GM23338 (cell line): ENCODE results near the gene ECHDC3.

ENCODE experiments used
- CREB1 ChIP-seq: fragments of 250-450 bp; sonication (Bioruptor Pico); IDR thresholded peaks from 2 replicates; pipeline ENCODE4 v1.5.0; 2020; ENCODE audit warnings: low read depth, mild to moderate bottlenecking, moderate library complexity
- EZH2 ChIP-seq: fragments of 200-600 bp; sonication (generic); IDR thresholded peaks from one replicate; pipeline ENCODE4 v1.8.0; 2017; ENCODE audit warnings: antibody characterized with exemption, mild to moderate bottlenecking, low read depth; ENCODE audit not compliant: unreplicated experiment
- EZH2phosphoT487 ChIP-seq: fragments of 200-600 bp; sonication (generic); IDR thresholded peaks from one replicate; pipeline ENCODE4 v1.8.1; 2018; ENCODE audit warnings: antibody characterized with exemption; ENCODE audit not compliant: unreplicated experiment
- POLR2AphosphoS5 ChIP-seq: IDR thresholded peaks from 2 replicates; pipeline ENCODE4 v1.6.1; 2016; ENCODE audit warnings: antibody characterized with exemption, low read depth
- ZNF331 ChIP-seq: fragments of 250-450 bp; sonication (Bioruptor Pico); IDR thresholded peaks from 2 replicates; pipeline ENCODE4 v1.5.0; 2020; ENCODE audit warnings: low read depth, mild to moderate bottlenecking, moderate library complexity
- TF ChIP-seq, protein P1 (sequence below), 2 experiments: fragments of 200-600 bp in 1 of 2; sonication (generic) in 1 of 2; conservative IDR thresholded peaks; 2 replicates each; pipeline versions ENCODE4 v1.5.1 to v1.6.1; 2016 to 2017; ENCODE audit warnings: antibody characterized with exemption in 2 of 2, low read depth in 2 of 2, mild to moderate bottlenecking in 2 of 2, moderate library complexity in 1 of 2

DNA sequence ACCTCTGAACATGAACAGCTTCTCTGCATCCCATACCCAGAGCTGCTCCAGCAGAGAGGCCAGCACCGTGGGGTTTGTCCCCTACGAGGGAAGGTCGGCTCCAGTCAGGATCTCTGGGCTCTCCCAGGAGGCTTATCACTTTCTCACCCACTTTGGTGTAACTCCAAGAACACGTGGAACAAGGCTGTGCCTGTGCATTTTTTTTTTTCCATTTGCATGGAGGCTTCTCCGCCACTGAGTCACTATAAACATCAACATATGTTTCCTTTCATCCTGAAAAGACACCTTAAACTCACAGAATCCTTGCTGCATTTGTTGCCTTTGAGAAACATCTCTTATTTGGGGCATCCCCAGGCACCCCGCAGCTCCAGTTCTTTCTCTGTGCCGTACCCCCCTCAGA, 29.4 kb upstream of the ECHDC3 start:
- TF ChIP-seq EZH2phosphoT487: no peak
- TF ChIP-seq, protein P1, sequence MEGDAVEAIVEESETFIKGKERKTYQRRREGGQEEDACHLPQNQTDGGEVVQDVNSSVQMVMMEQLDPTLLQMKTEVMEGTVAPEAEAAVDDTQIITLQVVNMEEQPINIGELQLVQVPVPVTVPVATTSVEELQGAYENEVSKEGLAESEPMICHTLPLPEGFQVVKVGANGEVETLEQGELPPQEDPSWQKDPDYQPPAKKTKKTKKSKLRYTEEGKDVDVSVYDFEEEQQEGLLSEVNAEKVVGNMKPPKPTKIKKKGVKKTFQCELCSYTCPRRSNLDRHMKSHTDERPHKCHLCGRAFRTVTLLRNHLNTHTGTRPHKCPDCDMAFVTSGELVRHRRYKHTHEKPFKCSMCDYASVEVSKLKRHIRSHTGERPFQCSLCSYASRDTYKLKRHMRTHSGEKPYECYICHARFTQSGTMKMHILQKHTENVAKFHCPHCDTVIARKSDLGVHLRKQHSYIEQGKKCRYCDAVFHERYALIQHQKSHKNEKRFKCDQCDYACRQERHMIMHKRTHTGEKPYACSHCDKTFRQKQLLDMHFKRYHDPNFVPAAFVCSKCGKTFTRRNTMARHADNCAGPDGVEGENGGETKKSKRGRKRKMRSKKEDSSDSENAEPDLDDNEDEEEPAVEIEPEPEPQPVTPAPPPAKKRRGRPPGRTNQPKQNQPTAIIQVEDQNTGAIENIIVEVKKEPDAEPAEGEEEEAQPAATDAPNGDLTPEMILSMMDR (conservative IDR thresholded peaks at IDR 0.05; ENCODE audit: low read depth in 2 of 2): no peak
- no peak for TF ChIP-seq POLR2AphosphoS5
- no peak for TF ChIP-seq CREB1 (CRISPR knock-in tag)
- TF ChIP-seq ZNF331 (CRISPR knock-in tag): no peak
- TF ChIP-seq EZH2: no peak
